T-cell (primary cell): ENCODE measurements around the gene SAMD9. TPM values are rescaled to one million over a fixed set of nuclear protein-coding genes. Genes with fewer than 3 reads are reported as not detected.

Source experiments
- ATAC-seq, 4 experiments: fragments of 200-7000 bp in 3 of 4; fragments of 150-1000 bp in 1 of 4; cut with Tn5 transposase; replicated peaks in 1 of 4; 1 replicate in 3 of 4; 2 replicates in 1 of 4; pipeline ENCODE4 v1.10.0; 2021; ENCODE audit warnings: moderate library complexity in 3 of 4, mild to moderate bottlenecking in 2 of 4, moderate number of reproducible peaks in 1 of 4
- CTCF ChIA-PET, 2 donors: fragments of 300-600 bp; sonication (Branson Sonifier 250); formaldehyde crosslinking; loops; one replicate each; lab custom pipeline; 2022; ENCODE audit warnings: antibody characterized with exemption in 2 of 2; lab: Charles Lee
- POLR2A ChIA-PET, 2 donors: fragments of 300-600 bp; sonication (Branson Sonifier 250); formaldehyde crosslinking; loops; one replicate each; lab custom pipeline; 2022; ENCODE audit warnings: antibody characterized with exemption in 2 of 2; lab: Charles Lee
- DNase-seq, 35 experiments: peaks; one replicate each; pipeline versions ENCODE4 v3.0.0 to v3.0.0-alpha.2; 2013 to 2023
- H3K27ac ChIP-seq: one replicate; pipeline ENCODE4 v1.5.1; 2013; ENCODE audit warnings: low read length
- H3K27me3 ChIP-seq, 2 experiments: replicated peaks in 1 of 2; 1 replicate in 1 of 2; 2 replicates in 1 of 2; pipeline versions ENCODE4 v1.6.1 to v1.7.0; 2013; ENCODE audit warnings: low read length in 1 of 2, mixed read lengths in 1 of 2; ENCODE audit not compliant: control insufficient read depth in 2 of 2, insufficient read depth in 2 of 2; ENCODE audit errors: extremely low read depth in 1 of 2
- H3K36me3 ChIP-seq, 2 donors: 1 replicate in 1 of 2; 2 replicates in 1 of 2; pipeline versions ENCODE4 v1.6.1 to v1.7.0; 2013; ENCODE audit warnings: low read length in 1 of 2; ENCODE audit not compliant: control insufficient read depth in 2 of 2, insufficient read depth in 1 of 2; ENCODE audit errors: extremely low read depth in 1 of 2
- H3K4me1 ChIP-seq, 2 experiments: 1 replicate in 1 of 2; 2 replicates in 1 of 2; pipeline versions ENCODE4 v1.6.1 to v1.7.0; 2013; ENCODE audit warnings: low read length in 2 of 2, mixed read lengths in 1 of 2; ENCODE audit not compliant: insufficient read depth in 2 of 2, control insufficient read depth in 1 of 2; ENCODE audit errors: extremely low read depth in 1 of 2
- H3K4me3 ChIP-seq, 2 donors: 1 replicate in 1 of 2; 2 replicates in 1 of 2; pipeline versions ENCODE4 v1.5.1 to v1.7.0; 2013; ENCODE audit warnings: mild to moderate bottlenecking in 2 of 2, low read length in 1 of 2, moderate library complexity in 1 of 2; ENCODE audit not compliant: control insufficient read depth in 1 of 2; ENCODE audit errors: extremely low read depth in 1 of 2
- H3K9me3 ChIP-seq: 2 replicates; pipeline ENCODE4 v1.7.0; 2013
- H3K27ac Mint-ChIP-seq, 2 donors: one replicate each; pipeline ENCODE4 v1.8.0; 2020 to 2021; ENCODE audit warnings: mild to moderate bottlenecking in 2 of 2, mixed read lengths in 2 of 2
- H3K27me3 Mint-ChIP-seq, 2 donors: one replicate each; pipeline ENCODE4 v1.8.0; 2021 to 2022; ENCODE audit warnings: mixed read lengths in 2 of 2
- H3K36me3 Mint-ChIP-seq: one replicate; pipeline ENCODE4 v1.8.0; 2021; ENCODE audit warnings: mixed read lengths
- H3K4me1 Mint-ChIP-seq, 3 donors: one replicate each; pipeline ENCODE4 v1.8.0; 2020 to 2022; ENCODE audit warnings: mixed read lengths in 3 of 3, mild to moderate bottlenecking in 1 of 3
- H3K4me3 Mint-ChIP-seq, 3 donors: one replicate each; pipeline ENCODE4 v1.8.0; 2020 to 2022; ENCODE audit warnings: mild to moderate bottlenecking in 3 of 3, mixed read lengths in 3 of 3, moderate library complexity in 3 of 3
- H3K9me3 Mint-ChIP-seq, 3 donors: one replicate each; pipeline ENCODE4 v1.8.0; 2020 to 2022; ENCODE audit warnings: mixed read lengths in 3 of 3
- WGBS: methylation state at CpG from one replicate; pipeline ENCODE4 v1.1.5; 2013; ENCODE audit warnings: missing lambda C conversion rate; ENCODE audit not compliant: insufficient coverage; 5-methylcytosine and 5-hydroxymethylcytosine counted together
- total RNA-seq, 35 experiments: library from RNA in 6 of 35; stranded (reverse) in 6 of 35; fragments of 120-200 nt in 1 of 35; gene quantifications; one replicate each; pipeline versions ENCODE4 v1.2.1 to v1.2.4 and lab custom pipeline; 2013 to 2026

SAMD9 gene
- total RNA-seq (10 to 100 TPM; 28.2 to 42.2 (median 38.1) TPM), total RNA-seq (lab: John Stamatoyannopoulos, UW) (11.6 to 927 (median 204) reads per million in 29 experiments)
- total RNA-seq (2013), result 83.4 TPM

DNA sequence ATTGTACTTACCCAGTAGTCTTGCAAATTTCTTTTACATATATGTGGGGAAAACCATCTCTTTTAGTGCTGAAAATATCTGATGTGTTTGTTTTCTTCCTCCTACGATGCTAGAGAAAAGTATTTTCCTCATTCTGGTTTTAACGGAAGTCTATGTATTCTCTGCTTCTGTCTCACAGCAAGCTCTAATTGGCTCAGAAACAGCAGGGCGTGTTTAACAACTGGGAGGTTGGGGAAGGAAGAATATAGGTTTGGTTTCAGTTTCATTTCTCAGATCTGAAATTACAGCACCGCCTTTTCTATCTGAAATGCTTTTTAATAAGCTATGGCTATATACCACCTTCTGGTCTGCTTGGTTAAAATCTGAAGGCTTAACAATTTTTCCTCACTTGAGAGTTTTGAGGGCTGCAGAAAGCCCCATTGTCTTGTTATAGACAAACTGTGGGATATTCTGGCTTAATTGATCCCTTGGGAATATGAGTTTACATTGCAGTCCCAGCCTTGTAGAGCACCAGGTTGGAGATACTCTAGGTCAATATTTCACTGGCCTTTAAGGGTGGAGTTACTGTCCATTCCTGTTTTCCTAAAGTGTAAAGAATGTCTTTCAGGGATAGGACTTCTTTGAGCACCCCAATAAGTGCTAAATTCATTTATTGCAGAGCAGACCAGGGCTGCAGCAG is at the start of gene SAMD9:
Gene SAMD9 (minus strand): TSS at position 128 of the 679 bp plus-strand sequence. CDS start 11,882 bp downstream, outside the sequence.
- H3K4me3 Mint-ChIP-seq, result peak within 1 kb of the TSS; percentile 74 to 92 (median 86)
- H3K9me3 Mint-ChIP-seq, result peaks cover 9 to 23% (median 12%) of the 10 kb centered on the region in 3 donors
- DNase-seq (peak in 33 of 35 experiments; percentile 22 to 86 (median 64)), ATAC-seq (peak; percentile 99 to 100 (median 99))
- Histone ChIP-seq H3K36me3 (peaks cover 0 to 7% of the 10 kb centered on the region in 2 donors), H3K4me3 (peak within 1 kb of the TSS; percentile 49 to 55), H3K27ac (peak within 1 kb of the TSS; percentile 70), H3K27me3 (no peaks in the 10 kb centered on the region), H3K9me3 (no peaks in the 10 kb centered on the region), H3K4me1 (peaks cover 13 to 22% of the 10 kb centered on the region in 2 experiments)
- no CpG with 5 or more reads among the region's 4 CpGs for WGBS
- ChIA-PET POLR2A (interaction anchor here (0.5 to 2.2 kb wide), 10 partner anchors 29 to 1336 kb away, joined by 3 to 13 read pairs (median 4); partner anchors contain the start of genes VPS50 (in 2 of the 2), PEX1 (in 1 of the 2) and RBM48 (in 1 of the 2)), CTCF (interaction anchor here (0.6 to 2.2 kb wide), 13 partner anchors 11 to 1238 kb away, joined by 3 to 14 read pairs (median 6); partner anchors contain the start of genes HEPACAM2 (in 1 of the 2), PEX1 (in 1 of the 2), RBM48 (in 1 of the 2) and VPS50 (in 1 of the 2))
- peak within 1 kb of the TSS; percentile 88 to 97 for H3K27ac Mint-ChIP-seq
- H3K36me3 Mint-ChIP-seq, result peaks cover 53% of the 10 kb centered on the region
- H3K27me3 Mint-ChIP-seq, result no peaks in the 10 kb centered on the region
- peaks cover 46 to 54% (median 49%) of the 10 kb centered on the region in 3 donors for H3K4me1 Mint-ChIP-seq

DNA sequence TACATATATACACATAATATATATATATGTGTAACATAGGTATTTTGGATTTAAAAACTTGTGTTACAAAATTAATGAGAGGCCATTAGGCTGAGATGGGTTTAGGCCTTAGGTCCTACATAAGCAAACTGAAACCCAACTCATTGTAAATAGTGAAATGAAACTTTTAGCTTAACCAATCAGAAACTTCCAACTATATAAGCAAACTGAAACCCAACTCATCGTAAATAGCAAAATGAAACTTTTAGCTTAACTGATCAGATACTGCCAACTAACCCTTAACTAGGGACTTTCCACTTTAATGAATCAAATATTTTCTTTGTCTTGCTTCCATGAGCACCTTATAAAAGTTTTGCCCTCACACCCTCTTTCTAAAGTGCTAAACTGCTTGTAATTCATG is 47.7 kb upstream of the SAMD9 start:
- ChIA-PET CTCF (interaction anchor here (0.7 kb wide), 2 partner anchors 39 to 67 kb away, joined by 3 read pairs; partner anchors contain the start of gene VPS50 (in 1 of the 2)), POLR2A (interaction anchor here in 1 of 2 donors (0.5 to 1.1 kb wide), 3 partner anchors 8 to 451 kb away, joined by 3 to 4 read pairs (median 4); partner anchors contain the start of gene SAMD9)
- peaks cover 2 to 9% of the 10 kb centered on the region in 2 experiments for H3K27me3 ChIP-seq
- H3K27ac Mint-ChIP-seq, result peak overlapping the region in 1 of 2 donors; percentile 29
- peaks cover 0 to 7% of the 10 kb centered on the region in 2 donors for H3K27me3 Mint-ChIP-seq
- no peaks in the 10 kb centered on the region for H3K36me3 ChIP-seq
- H3K9me3 Mint-ChIP-seq, result peaks cover 9 to 33% (median 18%) of the 10 kb centered on the region in 3 donors
- peaks cover 0 to 12% (median 11%) of the 10 kb centered on the region in 3 donors for H3K4me1 Mint-ChIP-seq
- ATAC-seq (peak in 2 of 4 experiments; percentile 40 to 58), DNase-seq (peak in 1 of 35 experiments; percentile 41)
- H3K9me3 ChIP-seq, result no peaks in the 10 kb centered on the region
- no peaks in the 10 kb centered on the region for H3K4me1 ChIP-seq
- H3K36me3 Mint-ChIP-seq, result peaks cover 6% of the 10 kb centered on the region
- H3K4me3 ChIP-seq, result no peak overlapping the region
- peak overlapping the region in 1 of 3 donors; percentile 13 for H3K4me3 Mint-ChIP-seq
- H3K27ac ChIP-seq, result peak overlapping the region; percentile 59
- WGBS, result no CpG with 5 or more reads among the region's 1 CpG

DNA sequence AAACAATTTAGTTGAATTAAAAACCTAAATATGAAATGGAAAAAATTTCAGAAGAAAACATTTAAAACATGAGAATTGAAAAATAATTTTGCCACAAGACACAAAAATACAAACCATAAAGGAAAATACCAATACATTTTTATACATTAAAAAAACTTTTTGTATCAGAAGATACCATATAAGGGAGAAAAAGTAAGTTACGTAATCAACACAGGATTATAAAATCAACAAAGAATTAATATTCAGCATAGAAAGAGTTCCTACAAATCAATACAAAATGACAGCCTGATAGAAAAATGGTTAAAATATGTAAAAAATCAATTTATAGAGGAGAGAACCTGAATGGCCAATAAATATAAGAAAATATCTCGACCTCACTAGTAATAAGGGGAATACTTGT is 47.0 kb upstream of the SAMD9 start:
- H3K9me3 Mint-ChIP-seq, result peaks cover 9 to 33% (median 18%) of the 10 kb centered on the region in 3 donors
- H3K27me3 Mint-ChIP-seq, result peaks cover 0 to 7% of the 10 kb centered on the region in 2 donors
- H3K27ac ChIP-seq, result no peak overlapping the region
- H3K27ac Mint-ChIP-seq, result peak overlapping the region in 1 of 2 donors; percentile 71
- CTCF ChIA-PET, result no interaction called here
- POLR2A ChIA-PET, result interaction anchor here in 1 of 2 donors (1.1 kb wide), 1 partner anchor 47 kb away, joined by 4 read pairs; the partner anchor contains the start of gene SAMD9
- no peaks in the 10 kb centered on the region for H3K9me3 ChIP-seq
- peaks cover 6% of the 10 kb centered on the region for H3K36me3 Mint-ChIP-seq
- H3K4me3 Mint-ChIP-seq, result no peak overlapping the region
- no peaks in the 10 kb centered on the region for H3K36me3 ChIP-seq
- no peak overlapping the region for H3K4me3 ChIP-seq
- WGBS, result no CpG with 5 or more reads among the region's 2 CpGs
- H3K27me3 ChIP-seq, result peaks cover 2 to 3% of the 10 kb centered on the region in 2 experiments
- no peaks in the 10 kb centered on the region for H3K4me1 ChIP-seq
- ATAC-seq (no peak), DNase-seq (no peak)
- H3K4me1 Mint-ChIP-seq, result peaks cover 0 to 12% (median 11%) of the 10 kb centered on the region in 3 donors

DNA sequence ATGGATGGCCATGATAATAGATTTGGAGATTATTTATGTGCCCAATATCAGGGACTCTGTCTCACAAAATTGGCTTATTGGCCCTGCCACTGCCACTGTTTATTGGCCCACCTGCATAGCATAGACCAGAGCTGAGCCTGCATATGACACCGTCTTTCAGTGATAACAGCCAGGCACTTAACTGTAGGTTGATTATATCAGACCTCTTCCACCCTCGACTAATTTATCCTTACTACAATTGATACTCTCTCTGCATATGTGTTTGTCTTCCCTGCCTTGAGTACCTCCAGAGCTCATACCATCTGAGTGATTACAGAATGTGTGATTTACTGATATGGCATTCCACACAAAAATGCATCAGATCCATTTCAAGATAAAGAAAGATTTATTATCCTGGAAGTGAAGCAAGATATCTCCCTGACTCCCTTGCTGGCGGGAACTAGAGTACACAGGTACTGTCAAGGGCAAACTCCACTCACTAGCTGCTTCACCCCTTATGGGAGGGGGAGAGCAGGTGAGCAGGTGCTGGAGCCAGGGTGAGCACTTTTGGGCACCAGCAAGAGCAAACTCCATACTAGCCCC is 43.5 kb upstream of the SAMD9 start:
- ChIA-PET CTCF (no interaction called here), POLR2A (no interaction called here)
- peaks cover 0 to 2% of the 10 kb centered on the region in 2 experiments for H3K27me3 ChIP-seq
- WGBS, result no CpG with 5 or more reads among the region's 3 CpGs
- Mint-ChIP-seq H3K4me1 (peaks cover 0 to 10% (median 10%) of the 10 kb centered on the region in 3 donors), H3K27me3 (peaks cover 0 to 13% of the 10 kb centered on the region in 2 donors), H3K36me3 (no peaks in the 10 kb centered on the region), H3K9me3 (peaks cover 3 to 15% (median 4%) of the 10 kb centered on the region in 3 donors), H3K27ac (no peak overlapping the region), H3K4me3 (no peak overlapping the region)
- H3K27ac ChIP-seq, result no peak overlapping the region
- ATAC-seq, result no peak
- H3K4me3 ChIP-seq, result no peak overlapping the region
- DNase-seq, result no peak
- no peaks in the 10 kb centered on the region for H3K4me1 ChIP-seq
- H3K9me3 ChIP-seq, result no peaks in the 10 kb centered on the region
- no peaks in the 10 kb centered on the region for H3K36me3 ChIP-seq

DNA sequence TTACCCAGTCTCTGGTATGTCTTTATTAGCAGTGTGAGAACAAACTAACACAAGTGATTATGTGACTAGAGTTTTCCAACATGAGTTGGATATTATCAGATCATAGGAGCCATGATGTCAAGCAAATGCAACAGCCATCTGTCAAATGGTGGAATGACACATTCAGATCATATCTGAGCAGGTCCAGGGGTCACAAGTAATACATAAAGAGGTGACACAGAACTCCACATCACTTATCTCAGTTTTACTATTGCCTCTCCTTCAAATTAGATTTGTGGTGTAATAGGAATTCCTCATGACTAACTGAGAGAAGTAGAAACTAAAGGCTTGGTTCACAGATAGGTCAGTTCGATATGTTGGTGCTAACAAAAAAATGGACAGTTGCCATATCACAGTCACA is 42.6 kb upstream of the SAMD9 start:
- no peaks in the 10 kb centered on the region for H3K4me1 ChIP-seq
- H3K27ac Mint-ChIP-seq, result no peak overlapping the region
- WGBS, result no CpG with 5 or more reads among the region's 1 CpG
- H3K4me1 Mint-ChIP-seq, result peaks cover 0 to 4% (median 3%) of the 10 kb centered on the region in 3 donors
- H3K36me3 ChIP-seq, result no peaks in the 10 kb centered on the region
- no peak for ATAC-seq
- CTCF ChIA-PET, result interaction anchor here in 1 of 2 donors (0.6 kb wide), 1 partner anchor 10 kb away, joined by 3 read pairs; no protein-coding TSS in a partner anchor
- no peaks in the 10 kb centered on the region for H3K9me3 ChIP-seq
- no peak overlapping the region for H3K27ac ChIP-seq
- no peak overlapping the region for H3K4me3 ChIP-seq
- peaks cover 3 to 15% (median 4%) of the 10 kb centered on the region in 3 donors for H3K9me3 Mint-ChIP-seq
- H3K4me3 Mint-ChIP-seq, result no peak overlapping the region
- no peaks in the 10 kb centered on the region for H3K36me3 Mint-ChIP-seq
- DNase-seq, result no peak
- POLR2A ChIA-PET, result no interaction called here
- H3K27me3 ChIP-seq, result peaks cover 0 to 2% of the 10 kb centered on the region in 2 experiments
- H3K27me3 Mint-ChIP-seq, result peaks cover 0 to 13% of the 10 kb centered on the region in 2 donors

DNA sequence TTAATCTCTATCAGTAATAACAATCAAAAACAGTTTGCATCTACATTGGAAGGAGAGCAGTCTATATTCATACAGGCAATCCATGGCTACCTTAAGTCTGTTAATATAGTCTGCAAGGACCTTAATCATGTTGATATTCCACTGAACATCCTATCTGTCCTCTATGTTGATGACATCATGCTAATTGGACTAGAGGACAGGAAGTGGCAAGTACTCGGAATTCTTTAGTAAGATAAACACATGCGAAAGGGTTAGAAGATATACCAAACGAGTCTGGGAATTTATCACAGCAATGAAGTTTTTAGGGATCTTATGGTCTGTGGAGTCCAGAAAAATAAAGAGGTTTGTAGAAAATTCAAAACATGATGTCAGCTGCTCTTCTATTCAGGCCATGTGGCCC is 41.7 kb upstream of the SAMD9 start:
- 94% methylated on average over 2 of the region's 3 CpGs for WGBS
- Mint-ChIP-seq H3K4me3 (no peak overlapping the region), H3K27ac (no peak overlapping the region)

More for the DNA sequence above, 41.7 kb upstream of the SAMD9 start:
- Histone ChIP-seq H3K27ac (no peak overlapping the region), H3K9me3 (no peaks in the 10 kb centered on the region), H3K27me3 (peaks cover 0 to 2% of the 10 kb centered on the region in 2 experiments), H3K4me1 (no peaks in the 10 kb centered on the region), H3K36me3 (no peaks in the 10 kb centered on the region), H3K4me3 (no peak overlapping the region)
- ChIA-PET CTCF (no interaction called here), POLR2A (no interaction called here)
- Mint-ChIP-seq H3K9me3 (peaks cover 3 to 15% (median 4%) of the 10 kb centered on the region in 3 donors), H3K4me1 (no peaks in the 10 kb centered on the region), H3K27me3 (peaks cover 0 to 13% of the 10 kb centered on the region in 2 donors), H3K36me3 (no peaks in the 10 kb centered on the region)
- DNase-seq, result no peak
- no peak for ATAC-seq
